Body of pancreas (tissue), 4 donors: ENCODE data around the gene NPAS2.

Source experiments
- CTCF ChIP-seq, 7 experiments: fragments of 450-650 bp in 4 of 7; fragments of 200-600 bp in 3 of 7; sonication (generic) in 3 of 7; IDR thresholded peaks; one replicate each; pipeline ENCODE4 v1.5.1; 2016 to 2019; ENCODE audit warnings: antibody characterized with exemption in 7 of 7
- POLR2A ChIP-seq, 3 donors: fragments of 450-650 bp; IDR thresholded peaks; one replicate each; pipeline ENCODE4 v1.6.1; 2016; ENCODE audit warnings: antibody characterized with exemption in 3 of 3, mild to moderate bottlenecking in 2 of 3

- TF ChIP-seq CTCF (IDR thresholded peaks at IDR 0.05) (no peak), POLR2A (IDR thresholded peaks at IDR 0.05) (no peak)
Measured at GRCh38 chr2:100975521-100975785, 155.5 kb downstream of the NPAS2 start.
